VCaP (cell line): Measurements from ENCODE around the gene KRT1.
"Not testable (repeated sequence)": the region's sequence is repeated elsewhere in the genome, so short reads cannot be mapped to it uniquely, and the experiment has no call there.

ENCODE experiments used
- H3K27ac ChIP-seq: fragments of 450-650 bp; 2 replicates; pipeline ENCODE4 v1.5.1; 2017
- TF ChIP-seq, protein P1 (sequence below): fragments of 450-650 bp; conservative IDR thresholded peaks from 2 replicates; pipeline ENCODE4 v1.5.1; 2017; ENCODE audit warnings: mild to moderate bottlenecking, moderate library complexity

KRT1 gene

GRCh38 chr12:52673713-52674432 is 6.3 kb downstream of the KRT1 start:
- H3K27ac ChIP-seq = no peak overlapping the region
- TF ChIP-seq, protein P1, sequence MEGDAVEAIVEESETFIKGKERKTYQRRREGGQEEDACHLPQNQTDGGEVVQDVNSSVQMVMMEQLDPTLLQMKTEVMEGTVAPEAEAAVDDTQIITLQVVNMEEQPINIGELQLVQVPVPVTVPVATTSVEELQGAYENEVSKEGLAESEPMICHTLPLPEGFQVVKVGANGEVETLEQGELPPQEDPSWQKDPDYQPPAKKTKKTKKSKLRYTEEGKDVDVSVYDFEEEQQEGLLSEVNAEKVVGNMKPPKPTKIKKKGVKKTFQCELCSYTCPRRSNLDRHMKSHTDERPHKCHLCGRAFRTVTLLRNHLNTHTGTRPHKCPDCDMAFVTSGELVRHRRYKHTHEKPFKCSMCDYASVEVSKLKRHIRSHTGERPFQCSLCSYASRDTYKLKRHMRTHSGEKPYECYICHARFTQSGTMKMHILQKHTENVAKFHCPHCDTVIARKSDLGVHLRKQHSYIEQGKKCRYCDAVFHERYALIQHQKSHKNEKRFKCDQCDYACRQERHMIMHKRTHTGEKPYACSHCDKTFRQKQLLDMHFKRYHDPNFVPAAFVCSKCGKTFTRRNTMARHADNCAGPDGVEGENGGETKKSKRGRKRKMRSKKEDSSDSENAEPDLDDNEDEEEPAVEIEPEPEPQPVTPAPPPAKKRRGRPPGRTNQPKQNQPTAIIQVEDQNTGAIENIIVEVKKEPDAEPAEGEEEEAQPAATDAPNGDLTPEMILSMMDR = no peak

- H3K27ac ChIP-seq = no peak overlapping the region
- TF ChIP-seq, protein P1 = no peak
Observed at GRCh38 chr12:52673217-52673616, 7.0 kb downstream of the KRT1 start.

DNA sequence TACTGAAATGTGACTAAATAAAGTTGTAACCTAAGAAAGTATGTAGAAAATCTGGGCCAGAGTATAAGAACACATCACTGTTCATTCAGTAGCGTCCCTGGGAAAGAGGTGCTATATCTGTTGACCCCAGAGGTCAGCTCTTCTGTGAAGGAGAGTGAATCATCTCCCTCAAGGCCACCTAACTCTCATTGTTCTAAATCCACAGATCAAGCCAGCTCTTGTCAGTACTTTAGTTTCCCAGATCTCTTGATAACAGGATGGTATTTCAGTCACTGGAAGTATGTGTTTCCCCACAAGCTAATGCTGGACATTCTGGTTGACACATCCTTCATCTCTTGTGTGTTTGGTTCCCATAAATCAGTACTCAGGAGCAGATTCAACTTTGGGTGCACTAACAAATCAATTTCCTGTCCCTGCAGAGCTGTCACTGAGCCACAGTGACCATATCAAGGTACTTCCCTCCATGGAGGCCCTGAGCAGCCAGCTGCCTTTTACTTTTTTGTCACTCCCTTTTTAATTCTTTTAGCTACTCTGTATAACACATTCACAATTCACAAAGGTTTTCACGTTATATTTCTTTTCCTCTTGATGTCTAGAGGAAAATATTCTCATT is 7.8 kb downstream of the KRT1 start:
- TF ChIP-seq, protein P1 = no peak
- H3K27ac ChIP-seq = no peak overlapping the region

GRCh38 chr12:52670961-52671360 is 9.2 kb downstream of the KRT1 start:
- TF ChIP-seq, protein P1 = no peak
- H3K27ac ChIP-seq = no peak overlapping the region

GRCh38 chr12:52670506-52670905 is 9.7 kb downstream of the KRT1 start:
- H3K27ac ChIP-seq = no peak overlapping the region
- TF ChIP-seq, protein P1 = no peak

DNA sequence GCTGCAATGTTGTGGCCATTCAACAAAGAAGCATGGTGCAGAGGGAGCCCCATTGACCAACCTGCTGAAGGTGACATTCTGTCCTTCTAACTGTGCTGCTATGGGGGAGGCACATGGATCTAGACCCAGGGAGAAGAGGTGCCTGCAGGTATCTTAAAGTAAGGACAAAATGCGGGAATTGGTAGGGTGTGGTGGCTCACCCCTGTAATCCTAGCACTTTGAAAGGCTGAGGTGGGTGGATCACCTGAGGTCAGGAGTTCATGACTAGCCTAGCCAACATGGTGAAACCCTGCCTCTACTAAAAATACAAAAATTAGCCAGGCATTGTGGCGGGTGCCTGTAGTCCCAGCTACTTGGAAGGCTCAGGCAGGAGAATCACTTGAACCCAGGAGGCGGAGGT is 10.3 kb downstream of the KRT1 start:
- H3K27ac ChIP-seq = not testable (repeated sequence)

DNA sequence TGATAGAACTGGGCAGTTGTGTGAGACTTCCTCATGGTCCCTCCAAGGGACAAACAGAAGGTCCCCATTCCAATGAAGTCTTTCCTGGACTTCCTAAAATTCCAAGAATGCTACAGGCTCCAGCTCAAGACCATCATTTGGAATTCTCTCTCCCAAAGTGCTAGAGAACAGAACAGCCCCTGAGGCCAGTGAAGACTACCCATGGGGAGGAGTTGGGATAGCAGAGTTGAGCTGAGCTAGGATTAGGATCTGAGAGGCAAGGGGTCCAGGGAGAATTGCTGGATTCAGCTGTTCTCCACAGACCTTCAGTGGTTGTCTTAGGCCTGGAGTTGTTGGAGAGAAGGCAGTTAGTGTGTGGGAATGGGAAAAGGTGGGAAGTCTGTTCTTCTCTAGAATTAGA is 10.8 kb downstream of the KRT1 start:
- TF ChIP-seq, protein P1 = no peak
- no peak overlapping the region for H3K27ac ChIP-seq

- TF ChIP-seq, protein P1 = no peak
- H3K27ac ChIP-seq = no peak overlapping the region
Observed at GRCh38 chr12:52667931-52668330, 12.3 kb downstream of the KRT1 start.
